Measurements from ENCODE around the gene BCAT1. TPM values are rescaled to one million over a fixed set of nuclear protein-coding genes. Genes with fewer than 3 reads are reported as not detected.

The BCAT1 gene
- total RNA-seq, 1 experiment from 2014 or later, result 0.74 TPM

DNA sequence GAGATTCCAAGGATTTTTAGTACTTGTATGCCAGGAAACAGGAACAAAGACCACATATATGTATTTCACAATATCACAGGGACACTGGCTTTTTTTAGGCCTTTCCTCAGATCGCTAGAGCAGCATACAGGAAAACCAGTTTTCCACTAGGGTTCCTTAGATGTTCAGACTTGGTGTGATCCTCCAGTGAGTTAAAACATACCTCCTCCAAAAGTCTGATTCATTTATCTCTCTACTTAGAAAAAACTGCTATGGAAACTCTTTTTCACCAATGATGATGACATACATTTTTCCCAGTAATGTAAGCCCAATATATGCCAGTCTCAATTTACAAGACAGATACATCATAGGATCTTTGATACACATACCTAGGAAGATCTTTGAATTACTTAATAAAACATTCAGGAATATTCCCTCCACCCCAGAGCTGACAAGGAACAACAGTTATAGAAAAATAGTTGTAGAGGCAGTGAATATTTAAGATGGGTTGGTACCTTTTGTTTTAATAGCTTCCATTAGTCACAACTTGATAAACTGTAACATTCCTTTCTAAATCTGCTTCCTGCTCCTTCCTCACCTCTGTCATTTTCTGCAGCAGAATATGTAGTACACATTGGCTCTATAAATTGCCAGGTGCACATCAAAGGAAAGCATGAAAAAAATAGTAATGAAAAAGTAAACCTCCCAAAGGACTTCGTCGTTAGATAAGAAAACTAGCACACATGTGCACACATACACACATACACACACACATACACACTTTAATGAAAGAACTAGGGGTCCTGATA is 27.5 kb downstream of the BCAT1 start:
- intact Hi-C loops (cut with micrococcal nuclease), result no loop called here
- DNase-seq (ENCODE audit: low read depth, low spot score), result no peak
- BruUV-seq (replicated peaks), result no TSS peak
- no peak overlapping the region for H3K9ac ChIP-seq (ENCODE audit: low read length)
- no peak for TF ChIP-seq POLR2A (IDR thresholded peaks at IDR 0.05; ENCODE audit: borderline replicate concordance, extremely low read depth, insufficient read depth, insufficient read length)
- no peak for TF ChIP-seq ZNF274 (IDR thresholded peaks at IDR 0.05; ENCODE audit: low read depth, low read length)
- TF ChIP-seq POLR2AphosphoS5 (IDR thresholded peaks at IDR 0.05; ENCODE audit: low read depth, low read length), result no peak
- TF ChIP-seq, protein P1, sequence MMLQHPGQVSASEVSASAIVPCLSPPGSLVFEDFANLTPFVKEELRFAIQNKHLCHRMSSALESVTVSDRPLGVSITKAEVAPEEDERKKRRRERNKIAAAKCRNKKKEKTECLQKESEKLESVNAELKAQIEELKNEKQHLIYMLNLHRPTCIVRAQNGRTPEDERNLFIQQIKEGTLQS (IDR thresholded peaks at IDR 0.05), result no peak
- TF ChIP-seq TCF7L2 (IDR thresholded peaks at IDR 0.05; ENCODE audit: borderline replicate concordance, extremely low read depth, insufficient read depth, insufficient read length), result no peak
- TF ChIP-seq EGR1 (IDR thresholded peaks at IDR 0.05; ENCODE audit: low read depth), result no peak
- TF ChIP-seq RAD21 (IDR thresholded peaks at IDR 0.05; ENCODE audit: low read depth), result no peak
- no peak for TF ChIP-seq SIN3A (IDR thresholded peaks at IDR 0.05; ENCODE audit: low read depth)
- TF ChIP-seq, protein P2, sequence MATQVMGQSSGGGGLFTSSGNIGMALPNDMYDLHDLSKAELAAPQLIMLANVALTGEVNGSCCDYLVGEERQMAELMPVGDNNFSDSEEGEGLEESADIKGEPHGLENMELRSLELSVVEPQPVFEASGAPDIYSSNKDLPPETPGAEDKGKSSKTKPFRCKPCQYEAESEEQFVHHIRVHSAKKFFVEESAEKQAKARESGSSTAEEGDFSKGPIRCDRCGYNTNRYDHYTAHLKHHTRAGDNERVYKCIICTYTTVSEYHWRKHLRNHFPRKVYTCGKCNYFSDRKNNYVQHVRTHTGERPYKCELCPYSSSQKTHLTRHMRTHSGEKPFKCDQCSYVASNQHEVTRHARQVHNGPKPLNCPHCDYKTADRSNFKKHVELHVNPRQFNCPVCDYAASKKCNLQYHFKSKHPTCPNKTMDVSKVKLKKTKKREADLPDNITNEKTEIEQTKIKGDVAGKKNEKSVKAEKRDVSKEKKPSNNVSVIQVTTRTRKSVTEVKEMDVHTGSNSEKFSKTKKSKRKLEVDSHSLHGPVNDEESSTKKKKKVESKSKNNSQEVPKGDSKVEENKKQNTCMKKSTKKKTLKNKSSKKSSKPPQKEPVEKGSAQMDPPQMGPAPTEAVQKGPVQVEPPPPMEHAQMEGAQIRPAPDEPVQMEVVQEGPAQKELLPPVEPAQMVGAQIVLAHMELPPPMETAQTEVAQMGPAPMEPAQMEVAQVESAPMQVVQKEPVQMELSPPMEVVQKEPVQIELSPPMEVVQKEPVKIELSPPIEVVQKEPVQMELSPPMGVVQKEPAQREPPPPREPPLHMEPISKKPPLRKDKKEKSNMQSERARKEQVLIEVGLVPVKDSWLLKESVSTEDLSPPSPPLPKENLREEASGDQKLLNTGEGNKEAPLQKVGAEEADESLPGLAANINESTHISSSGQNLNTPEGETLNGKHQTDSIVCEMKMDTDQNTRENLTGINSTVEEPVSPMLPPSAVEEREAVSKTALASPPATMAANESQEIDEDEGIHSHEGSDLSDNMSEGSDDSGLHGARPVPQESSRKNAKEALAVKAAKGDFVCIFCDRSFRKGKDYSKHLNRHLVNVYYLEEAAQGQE (IDR thresholded peaks at IDR 0.05; ENCODE audit: low read depth), result no peak
- no peak for TF ChIP-seq FOSL1 (IDR thresholded peaks at IDR 0.05; ENCODE audit: low read depth)
- no peak for TF ChIP-seq SRF (IDR thresholded peaks at IDR 0.05; ENCODE audit: low read depth)
- TF ChIP-seq EZH2phosphoT487 (IDR thresholded peaks at IDR 0.05; ENCODE audit: borderline replicate concordance), result no peak
- TF ChIP-seq JUND (IDR thresholded peaks at IDR 0.05), result no peak
- H3K9me2 ChIP-seq (ENCODE audit: insufficient read depth), result no peaks in the 10 kb centered on the region
- no peak overlapping the region for H3K27ac ChIP-seq (ENCODE audit: low read depth, low read length)
- ChIA-PET RAD21 (ENCODE audit: low non-redundant PET in 1 of 2, low total read pairs in 2 of 2, uncharacterized antibody in 2 of 2, unreplicated experiment in 2 of 2) (no interaction called here), CTCF (no interaction called here), POLR2A (no interaction called here)
- H2AFZ ChIP-seq (ENCODE audit: low read depth, low read length, poor library complexity, severe bottlenecking), result no peak overlapping the region
- H3K4me2 ChIP-seq (ENCODE audit: low read length), result no peak overlapping the region
- peaks cover 0 to 8% of the 10 kb centered on the region in 2 experiments; a peak in 3 of 4 replicates for H3K4me1 ChIP-seq (ENCODE audit: control insufficient read depth in 1 of 2, insufficient read depth in 2 of 2, low read length in 2 of 2)
- H4K20me1 ChIP-seq (ENCODE audit: insufficient read depth), result no peaks in the 10 kb centered on the region
- no peaks in the 10 kb centered on the region for H3K79me2 ChIP-seq (ENCODE audit: insufficient read depth, low read length)
- H3K9me3 ChIP-seq (ENCODE audit: control insufficient read depth in 1 of 2, insufficient read depth in 1 of 2, low read depth in 1 of 2, low read length in 2 of 2), result no peaks in the 10 kb centered on the region
- no peaks in the 10 kb centered on the region for H3K36me3 ChIP-seq (ENCODE audit: control insufficient read depth in 1 of 2, insufficient read depth in 2 of 2, low read length in 2 of 2)
- no peak overlapping the region for H3K4me3 ChIP-seq (replicated peaks in 1 of 2; ENCODE audit: low read depth in 1 of 2, low read length in 2 of 2)
- H3K27me3 ChIP-seq (ENCODE audit: insufficient read depth, low read length), result no peaks in the 10 kb centered on the region
- ATAC-seq, result no peak

Measured in HCT116 (cell line).